AG09309 (cell line): ENCODE results near the gene PPP1R27.

Experiments used
- DNase-seq: peaks from one replicate; pipeline ENCODE4 v3.0.0-alpha.2; 2010; ENCODE audit warnings: low read depth
- H3K4me3 ChIP-seq: 2 replicates; pipeline ENCODE4 v1.5.1; 2011; ENCODE audit warnings: mild to moderate bottlenecking, low read depth, low read length, moderate library complexity; ENCODE audit not compliant: control insufficient read depth
- CTCF ChIP-seq: IDR thresholded peaks from 2 replicates; pipeline ENCODE4 v1.5.1; 2011; ENCODE audit warnings: mild to moderate bottlenecking, low read depth, low read length, inconsistent platforms; ENCODE audit not compliant: insufficient read depth, control insufficient read depth; ENCODE audit errors: missing control alignments

PPP1R27 gene

GRCh38 chr17:81854974-81855774, 20.3 kb upstream of the PPP1R27 start:
- no peak for TF ChIP-seq CTCF
- DNase-seq, result no peak
- H3K4me3 ChIP-seq, result no peak overlapping the region

GRCh38 chr17:81852237-81852636, 17.4 kb upstream of the PPP1R27 start:
- TF ChIP-seq CTCF, result no peak
- no peak overlapping the region for H3K4me3 ChIP-seq
- no peak for DNase-seq

- H3K4me3 ChIP-seq, result no peak overlapping the region
- TF ChIP-seq CTCF, result no peak
- no peak for DNase-seq
Measured at GRCh38 chr17:81851423-81851822, 16.6 kb upstream of the PPP1R27 start.

GRCh38 chr17:81849457-81849856, 14.6 kb upstream of the PPP1R27 start:
- TF ChIP-seq CTCF, result no peak
- no peak overlapping the region for H3K4me3 ChIP-seq
- DNase-seq, result no peak

GRCh38 chr17:81846743-81847689, 12.2 kb upstream of the PPP1R27 start:
- H3K4me3 ChIP-seq, result no peak overlapping the region
- TF ChIP-seq CTCF, result no peak
- no peak for DNase-seq

GRCh38 chr17:81845881-81846742, 11.3 kb upstream of the PPP1R27 start:
- no peak for TF ChIP-seq CTCF
- no peak for DNase-seq
- H3K4me3 ChIP-seq, result no peak overlapping the region
